ENCODE results near the gene GPATCH8.
"Not testable (repeated sequence)": the region's sequence is repeated elsewhere in the genome, so short reads cannot be mapped to it uniquely, and the experiment has no call there.

The GPATCH8 gene

GRCh38 chr17:44400226-44400847 lies 102.9 kb downstream of the GPATCH8 start:
- in situ Hi-C loops (cut with MboI; ENCODE audit: low sequenced_read_pairs) = no loop called here

DNA sequence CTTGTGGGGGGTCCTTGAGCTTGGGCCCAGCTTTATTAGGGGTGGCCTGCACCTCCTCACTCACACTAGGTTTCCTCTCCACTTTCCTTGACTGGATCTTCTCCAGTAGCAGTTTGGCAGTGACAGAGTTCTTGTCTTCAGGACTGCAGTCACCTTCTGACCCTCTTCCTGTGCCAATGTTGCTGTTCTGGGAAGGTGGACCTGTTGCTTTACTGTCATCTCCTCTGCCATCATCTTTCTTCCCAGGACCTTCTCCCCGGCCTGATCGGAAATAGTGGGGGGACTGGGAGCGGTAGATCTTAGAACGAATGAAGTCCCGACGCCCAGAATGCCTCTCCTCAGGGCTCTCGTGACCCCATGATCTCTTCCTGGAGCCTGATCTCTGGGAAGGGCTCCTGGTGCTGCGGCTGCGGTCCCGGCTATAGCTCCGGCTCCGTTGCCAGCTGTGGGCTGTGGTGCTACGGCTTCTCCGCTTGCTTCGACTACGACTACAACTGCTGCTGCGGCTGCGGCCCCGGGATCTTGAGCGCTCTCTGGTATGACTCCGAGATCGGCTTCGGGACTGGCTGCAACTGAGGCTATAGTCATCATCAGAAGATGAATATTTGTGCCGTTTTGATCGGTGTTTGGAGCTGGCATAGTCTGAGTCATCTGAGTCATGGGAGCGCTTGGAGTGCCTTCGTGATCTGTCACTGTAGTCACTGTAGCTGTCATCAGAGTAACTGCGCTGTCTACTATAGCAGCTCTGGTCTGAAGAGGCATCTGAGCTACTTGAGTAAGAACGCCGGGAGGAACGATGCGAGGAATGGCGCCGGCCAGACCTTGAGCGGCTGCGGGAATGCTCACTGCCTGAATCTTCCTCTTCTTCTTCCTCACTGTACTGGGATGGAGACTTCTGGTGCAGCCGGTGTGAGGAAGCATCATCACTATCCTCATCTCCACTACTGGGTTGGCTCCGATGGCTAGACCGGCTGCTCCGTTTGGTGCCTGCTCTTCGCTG lies 104.2 kb downstream of the GPATCH8 start:
- in situ Hi-C loops (cut with MboI; ENCODE audit: low sequenced_read_pairs) = no loop called here

GRCh38 chr17:44397479-44398440 lies 105.4 kb downstream of the GPATCH8 start:
- in situ Hi-C loops (cut with MboI; ENCODE audit: low sequenced_read_pairs) = no loop called here

GRCh38 chr17:44396946-44397345 lies 106.3 kb downstream of the GPATCH8 start:
- in situ Hi-C loops (cut with MboI; ENCODE audit: low sequenced_read_pairs) = no loop called here

DNA sequence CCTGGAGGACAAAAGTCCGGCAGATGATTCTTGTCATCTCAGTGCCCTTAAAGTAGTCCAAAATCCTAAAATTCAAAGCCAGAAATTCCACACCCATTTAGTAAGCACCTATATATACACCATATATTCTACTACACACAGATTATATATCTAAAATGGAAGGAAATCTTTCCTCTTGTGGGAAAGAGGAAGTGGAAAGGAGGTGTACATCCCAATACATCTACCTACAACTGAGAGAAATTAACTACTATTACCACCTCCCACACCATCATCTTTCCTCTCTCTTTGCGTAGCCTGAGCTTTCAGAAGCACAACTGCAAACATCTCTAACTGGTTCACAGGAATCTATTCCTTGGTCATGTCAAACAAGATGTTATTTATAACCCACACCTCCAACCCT lies 108.4 kb downstream of the GPATCH8 start:
- in situ Hi-C loops (cut with MboI; ENCODE audit: low sequenced_read_pairs) = no loop called here

GRCh38 chr17:44394112-44394511 lies 109.1 kb downstream of the GPATCH8 start:
- in situ Hi-C loops (cut with MboI; ENCODE audit: low sequenced_read_pairs) = not testable (repeated sequence)

DNA sequence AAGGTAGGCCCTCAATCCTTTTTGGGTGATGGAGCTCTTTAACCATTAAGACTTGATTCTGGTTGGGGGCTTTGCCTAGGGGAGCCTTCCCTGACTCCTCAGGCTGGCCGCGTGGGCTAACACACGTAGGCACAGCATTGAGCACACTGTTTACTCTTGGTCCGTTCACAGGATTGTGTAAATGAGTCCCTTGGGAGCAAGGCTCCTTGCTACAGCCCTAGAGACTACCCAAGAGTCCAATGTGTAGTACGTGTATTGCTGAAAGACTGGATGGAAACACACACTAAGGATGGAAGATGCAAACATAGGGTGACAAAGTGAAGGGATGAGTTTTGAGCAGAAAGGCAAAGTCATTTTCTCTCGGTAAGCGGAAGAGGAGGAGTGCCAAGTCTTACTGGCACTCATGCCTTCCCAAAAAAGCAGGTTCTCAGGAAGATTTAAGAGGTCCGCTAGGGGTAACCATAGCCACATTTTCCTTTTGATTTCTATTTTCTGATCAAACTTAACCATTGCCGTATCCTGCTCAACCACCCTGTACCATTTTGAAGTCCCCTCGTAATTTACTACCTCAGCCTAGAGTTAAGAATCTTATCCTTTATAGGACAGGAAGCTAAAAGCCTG lies 112.8 kb downstream of the GPATCH8 start:
- in situ Hi-C loops (cut with MboI; ENCODE audit: low sequenced_read_pairs) = no loop called here

- in situ Hi-C loops (cut with MboI; ENCODE audit: low sequenced_read_pairs) = no loop called here
These were observed 113.4 kb downstream of the GPATCH8 start for GRCh38 chr17:44389723-44390202.

DNA sequence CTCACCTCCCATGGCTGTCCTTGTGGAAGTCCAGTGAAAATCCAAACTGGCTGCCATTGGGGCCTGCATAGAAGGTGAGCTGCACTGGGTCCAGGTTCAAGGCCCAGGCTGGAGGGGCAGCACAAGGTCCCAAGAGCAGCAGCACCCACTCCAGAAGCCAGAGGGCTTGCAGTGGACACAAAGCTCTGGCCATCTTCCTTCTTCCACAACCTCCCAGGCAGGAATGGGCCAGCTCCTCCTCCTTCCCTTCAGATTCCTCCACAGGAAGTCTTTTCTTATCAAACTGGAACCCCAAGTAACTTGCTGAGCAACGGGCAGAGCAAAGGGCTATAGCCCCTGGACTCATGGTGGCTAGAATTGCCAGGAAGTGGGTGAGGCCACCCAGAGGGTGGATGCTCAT lies 113.9 kb downstream of the GPATCH8 start, which contains the start of gene ITGA2B:
Gene ITGA2B (minus strand): TSS at position 369 of the 400 bp plus-strand sequence. CDS start 176 bp downstream, at position 193.
- in situ Hi-C loops (cut with MboI; ENCODE audit: low sequenced_read_pairs) = no loop called here

DNA sequence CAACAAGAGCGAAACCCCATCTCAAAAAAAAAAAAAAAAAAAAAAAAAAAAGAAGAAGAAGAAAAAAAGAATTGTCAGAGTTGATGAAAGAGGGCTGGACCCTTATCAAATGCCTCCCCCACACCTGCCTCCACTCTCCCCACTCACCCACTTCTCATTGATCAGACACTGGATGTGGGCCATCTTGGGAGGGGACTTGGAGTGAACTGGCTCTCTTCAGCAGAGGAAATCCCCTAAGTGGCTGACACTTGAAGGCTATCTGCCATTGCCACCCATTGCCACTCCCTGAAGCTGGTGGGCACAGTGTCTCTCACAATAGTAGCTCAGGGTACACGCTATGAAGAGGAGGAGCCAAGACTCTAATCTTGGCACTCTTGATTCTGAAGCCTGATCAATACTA lies 115.4 kb downstream of the GPATCH8 start:
- in situ Hi-C loops (cut with MboI; ENCODE audit: low sequenced_read_pairs) = no loop called here

GRCh38 chr17:44386182-44386525 lies 117.1 kb downstream of the GPATCH8 start:
- in situ Hi-C loops (cut with MboI; ENCODE audit: low sequenced_read_pairs) = no loop called here

GRCh38 chr17:44385287-44386181 lies 117.7 kb downstream of the GPATCH8 start:
- in situ Hi-C loops (cut with MboI; ENCODE audit: low sequenced_read_pairs) = no loop called here

DNA sequence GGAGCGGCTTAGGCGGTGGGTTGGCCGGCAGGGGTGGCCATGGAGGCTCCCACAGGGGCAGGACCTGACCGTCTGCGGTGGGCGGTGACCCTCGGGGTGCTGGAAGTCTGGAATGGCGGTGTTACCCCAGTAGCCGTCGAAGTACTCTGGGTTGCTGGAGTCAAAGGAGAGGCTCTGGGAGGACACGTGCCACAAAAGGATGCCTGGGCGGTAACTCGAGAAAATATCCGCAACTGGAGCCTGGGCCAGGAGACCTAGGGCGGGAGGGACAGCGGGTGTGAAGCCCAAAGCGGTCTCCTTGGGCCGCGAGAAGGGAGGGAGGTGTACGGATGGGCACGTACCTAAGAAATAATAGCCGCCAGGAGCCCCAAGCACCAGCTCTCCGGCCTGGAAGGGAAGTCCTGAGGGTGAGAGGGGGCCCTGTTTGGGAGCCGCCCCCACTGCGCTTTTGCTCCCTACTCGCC lies 118.4 kb downstream of the GPATCH8 start:
- in situ Hi-C loops (cut with MboI; ENCODE audit: low sequenced_read_pairs) = no loop called here

DNA sequence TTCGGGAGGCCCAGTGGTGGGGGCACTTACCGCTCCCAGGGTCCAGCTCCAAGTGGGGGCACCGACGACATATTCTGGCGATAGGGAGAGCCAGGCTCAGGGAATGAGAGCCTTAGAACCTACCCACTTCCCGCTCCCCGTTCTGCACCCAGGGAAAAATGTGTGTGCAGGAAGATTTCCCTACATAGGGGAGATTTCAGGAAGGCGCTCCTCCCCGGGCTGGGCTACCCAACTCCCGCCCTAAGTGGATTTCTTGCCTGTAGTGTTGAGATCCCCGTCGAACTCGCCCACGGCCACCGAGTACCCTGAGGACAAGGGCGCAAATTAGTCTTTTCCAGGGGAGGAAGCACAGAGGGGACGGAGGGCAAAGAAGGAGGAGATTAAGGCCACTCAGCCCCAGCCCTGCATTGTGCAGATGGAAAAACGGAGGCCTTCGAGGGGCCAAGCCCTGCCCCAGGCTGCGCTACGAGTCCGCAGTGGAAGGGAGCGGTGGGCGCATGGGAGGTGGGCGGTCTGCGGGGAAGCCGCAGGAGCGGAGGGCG lies 118.9 kb downstream of the GPATCH8 start:
- in situ Hi-C loops (cut with MboI; ENCODE audit: low sequenced_read_pairs) = no loop called here

DNA sequence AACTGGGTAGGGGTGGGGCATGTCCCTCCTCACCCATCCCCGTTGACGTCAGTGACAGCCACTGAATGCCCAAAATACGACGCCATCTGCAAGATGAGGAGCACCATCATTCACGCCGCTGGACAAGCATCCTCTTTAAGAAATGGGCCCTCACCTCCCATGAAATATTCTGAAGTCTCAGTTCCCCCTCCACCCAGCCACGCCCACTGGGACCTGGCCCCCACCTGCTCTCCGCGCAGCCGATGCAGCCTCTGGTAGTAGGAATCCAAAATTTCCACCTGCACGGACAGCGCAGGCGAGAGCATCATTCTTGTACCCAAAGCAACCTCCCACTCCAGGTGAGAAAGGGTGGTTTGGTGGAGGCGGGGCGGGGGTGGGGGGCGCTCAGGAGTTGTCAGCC lies 119.3 kb downstream of the GPATCH8 start:
- in situ Hi-C loops (cut with MboI; ENCODE audit: low sequenced_read_pairs) = no loop called here

- in situ Hi-C loops (cut with MboI; ENCODE audit: low sequenced_read_pairs) = no loop called here
These were observed 119.8 kb downstream of the GPATCH8 start for GRCh38 chr17:44383363-44383762.

DNA sequence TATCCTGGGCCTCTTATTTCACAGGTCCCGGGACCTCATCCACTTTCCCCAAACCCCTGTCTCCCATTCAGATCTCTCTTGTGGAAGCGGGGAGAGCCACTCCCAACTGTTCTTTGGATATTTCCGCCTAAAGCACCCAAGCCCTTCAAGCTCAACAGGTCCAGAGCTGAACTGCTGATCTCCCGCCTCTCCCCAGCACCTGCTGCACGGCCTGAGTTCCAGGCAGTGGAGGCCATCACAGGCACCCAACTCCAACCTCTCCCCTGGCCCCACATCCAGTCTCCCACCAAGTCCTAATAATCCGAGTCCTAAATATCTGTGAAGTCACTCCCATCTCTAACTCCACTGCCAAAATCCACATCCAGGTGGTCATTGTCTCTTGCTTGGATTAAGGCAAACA lies 120.3 kb downstream of the GPATCH8 start:
- in situ Hi-C loops (cut with MboI; ENCODE audit: low sequenced_read_pairs) = no loop called here

DNA sequence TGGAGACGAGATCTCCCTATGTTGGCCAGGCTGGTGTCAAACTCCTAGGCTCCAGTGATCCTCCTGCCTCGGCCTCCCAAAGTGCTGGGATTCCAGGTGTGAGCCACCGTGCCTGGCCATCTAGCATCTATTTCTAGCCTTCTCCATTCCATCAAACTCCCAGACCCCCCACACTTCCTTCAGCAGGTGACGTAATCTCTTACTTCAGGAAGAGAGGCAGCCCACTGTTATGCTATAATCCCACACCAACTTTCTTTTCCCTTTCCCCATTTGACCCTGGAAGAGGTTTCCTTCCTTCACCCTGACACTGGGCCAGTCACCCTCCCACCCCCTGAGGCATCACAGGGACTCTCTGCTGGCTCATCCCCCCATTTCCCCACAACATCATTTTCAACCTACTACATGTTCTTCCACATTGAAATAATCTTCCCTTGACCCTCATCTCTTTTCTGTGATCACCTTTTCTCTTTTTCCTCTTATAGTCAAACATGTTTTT lies 121.3 kb downstream of the GPATCH8 start:
- in situ Hi-C loops (cut with MboI; ENCODE audit: low sequenced_read_pairs) = no loop called here

- in situ Hi-C loops (cut with MboI; ENCODE audit: low sequenced_read_pairs) = no loop called here
These were observed 122.4 kb downstream of the GPATCH8 start for GRCh38 chr17:44380767-44381166.
